K562 (cell line): ENCODE results near the gene APOM. TPM values are rescaled to one million over a fixed set of nuclear protein-coding genes. Genes with fewer than 3 reads are reported as not detected.

Source experiments
- ATF7 ChIP-seq: fragments of 450-650 bp; IDR thresholded peaks from 2 replicates; pipeline ENCODE4 v1.7.1; 2014; ENCODE audit warnings: mild to moderate bottlenecking, moderate library complexity
- CC2D1A ChIP-seq: fragments of 450-650 bp; IDR thresholded peaks from 2 replicates; pipeline ENCODE4 v1.6.1; 2017; ENCODE audit warnings: mild to moderate bottlenecking
- EHMT2 ChIP-seq: fragments of 450-650 bp; IDR thresholded peaks from 2 replicates; pipeline ENCODE4 v1.6.1; 2018; ENCODE audit warnings: antibody characterized with exemption
- ELF4 ChIP-seq: fragments of 450-650 bp; formaldehyde crosslinking; IDR thresholded peaks from 2 replicates; pipeline ENCODE4 v1.4.0; 2022; ENCODE audit warnings: missing genetic modification characterization
- ETS2 ChIP-seq: IDR thresholded peaks from 2 replicates; pipeline ENCODE4 v1.6.1; 2016; ENCODE audit warnings: borderline replicate concordance, missing genetic modification characterization, mild to moderate bottlenecking, moderate library complexity, missing compliant biosample characterization; ENCODE audit not compliant: poor library complexity, severe bottlenecking
- ETV1 ChIP-seq: fragments of 450-650 bp; conservative IDR thresholded peaks from 2 replicates; pipeline ENCODE4 v1.6.1; 2016; ENCODE audit warnings: missing genetic modification characterization, control low read depth, low read depth, missing compliant biosample characterization
- GABPB1 ChIP-seq: sonication (generic); formaldehyde crosslinking; IDR thresholded peaks from 2 replicates; pipeline ENCODE4 v1.8.0; 2022; ENCODE audit warnings: mild to moderate bottlenecking, missing genetic modification reagents
- HSF4 ChIP-seq: fragments of 250-450 bp; sonication (Bioruptor Pico); IDR thresholded peaks from 2 replicates; pipeline ENCODE4 v2.1.2; 2022; ENCODE audit warnings: mild to moderate bottlenecking, moderate library complexity, borderline replicate concordance
- KLF13 ChIP-seq: fragments of 450-650 bp; IDR thresholded peaks from 2 replicates; pipeline ENCODE4 v1.6.1; 2016; ENCODE audit warnings: missing genetic modification characterization, low read depth, mild to moderate bottlenecking, missing compliant biosample characterization, moderate library complexity, borderline replicate concordance
- PHF20 ChIP-seq: fragments of 450-650 bp; IDR thresholded peaks from 2 replicates; pipeline ENCODE4 v1.6.1; 2018; ENCODE audit not compliant: partially characterized antibody
- PPARD ChIP-seq: fragments of 250-450 bp; sonication (Bioruptor Pico); IDR thresholded peaks from 2 replicates; pipeline ENCODE4 v1.8.0; 2022; ENCODE audit warnings: inconsistent platforms, mild to moderate bottlenecking, moderate library complexity
- RAD21 ChIP-seq, 2 experiments: fragments of 250-450 bp in 1 of 2; fragments of 450-650 bp in 1 of 2; sonication (Bioruptor Pico) in 1 of 2; formaldehyde crosslinking in 1 of 2; IDR thresholded peaks in 1 of 2; conservative IDR thresholded peaks in 1 of 2; 2 replicates each; pipeline versions ENCODE4 v1.4.0 to v1.8.0; 2020 to 2022; ENCODE audit warnings: mild to moderate bottlenecking in 2 of 2, moderate library complexity in 1 of 2
- RBM15 ChIP-seq: fragments of 200-400 bp; formaldehyde crosslinking; IDR thresholded peaks from 2 replicates; pipeline ENCODE4 v1.6.1; 2018; ENCODE audit warnings: mild to moderate bottlenecking, low read length, moderate library complexity; ENCODE audit not compliant: insufficient read depth
- SMAD3 ChIP-seq: fragments of 450-650 bp; formaldehyde crosslinking; conservative IDR thresholded peaks from 2 replicates; pipeline ENCODE4 v1.4.0; 2020; ENCODE audit warnings: mild to moderate bottlenecking
- TBP ChIP-seq: optimal IDR thresholded peaks from 2 replicates; pipeline ENCODE3; 2011; ENCODE audit warnings: low read depth, low read length, improper control_type of control experiment
- TGIF2 ChIP-seq: sonication (generic); formaldehyde crosslinking; IDR thresholded peaks from 2 replicates; pipeline ENCODE4 v1.8.1; 2022; ENCODE audit warnings: mild to moderate bottlenecking, missing genetic modification reagents, moderate library complexity
- XRCC5 ChIP-seq: fragments of 200-400 bp; formaldehyde crosslinking; IDR thresholded peaks from 2 replicates; pipeline ENCODE4 v1.6.1; 2017; ENCODE audit warnings: low read depth, mild to moderate bottlenecking, low read length
- ZBED1 ChIP-seq: IDR thresholded peaks from 2 replicates; pipeline ENCODE4 v1.6.1; 2014
- ZBTB34 ChIP-seq: fragments of 250-450 bp; sonication (Bioruptor Pico); IDR thresholded peaks from 2 replicates; pipeline ENCODE4 v1.8.0; 2021; ENCODE audit warnings: mild to moderate bottlenecking, moderate library complexity
- ZNF133 ChIP-seq: fragments of 250-450 bp; sonication (Bioruptor Pico); IDR thresholded peaks from 2 replicates; pipeline ENCODE4 v1.4.0; 2020; ENCODE audit warnings: mild to moderate bottlenecking
- ZNF707 ChIP-seq: fragments of 250-450 bp; sonication (Bioruptor Pico); conservative IDR thresholded peaks from 2 replicates; pipeline ENCODE4 v1.8.0; 2022; ENCODE audit warnings: inconsistent platforms, mild to moderate bottlenecking, moderate library complexity
- polyA plus RNA-seq, 8 experiments: library from polyadenylated mRNA; depleted of rRNA in 4 of 8; stranded (reverse) in 5 of 8; unstranded in 3 of 8; fragments of >200 nt; fragmentation: Nextera tagmentation in 2 of 8; fragmentation: Illumina TruSeq in 1 of 8; extraction: Ambion mirVana in 2 of 8; extraction: Trizol in 1 of 8; gene quantifications; 2 replicates each; pipeline versions ENCODE4 v1.2.1 to v1.2.3, GENCODE V29; 2011 to 2014; ENCODE audit warnings: inconsistent platforms in 1 of 8, missing spikeins in 1 of 8
- total RNA-seq, 7 experiments: library from RNA; depleted of rRNA in 6 of 7; stranded (reverse); fragments of >200 nt in 6 of 7; fragmentation: Illumina TruSeq in 2 of 7; extraction: Trizol in 2 of 7; gene quantifications; 2 replicates each; pipeline versions ENCODE4 v1.2.1 to v1.2.3, GENCODE V29; 2011 to 2021; ENCODE audit warnings: low replicate concordance in 1 of 7
- TF ChIP-seq, protein P1 (sequence below): sonication (generic); formaldehyde crosslinking; IDR thresholded peaks from 2 replicates; pipeline ENCODE4 v1.8.0; 2022; ENCODE audit warnings: missing genetic modification reagents, mild to moderate bottlenecking, borderline replicate concordance
- TF ChIP-seq, protein P2 (sequence below): sonication (generic); formaldehyde crosslinking; IDR thresholded peaks from 2 replicates; pipeline ENCODE4 v1.8.0; 2022; ENCODE audit warnings: missing genetic modification reagents, mild to moderate bottlenecking, borderline replicate concordance

APOM gene
- total and polyA plus RNA-seq, 9 of the 15 experiments (the other 6 are each of a cell fraction or from before 2014, with no cell fraction given), result 5.7 to 24.3 (median 10.4) TPM

GRCh38 chr6:31664790-31665500, 9.3 kb downstream of the APOM start, which contains the start of gene GPANK1 (continued):
- TF ChIP-seq ATF7 (peak; percentile 87), ETV1 (tag) (peak; percentile 70), ZBED1 (no peak; the same call in 1 of the 2 replicates), ZNF707 (CRISPR knock-in tag) (peak; percentile 38; the same call in 1 of the 2 replicates), CC2D1A (0 out of 2 replicates have a peak, but pooled peaks have one; percentile 37), ZNF133 (CRISPR knock-in tag) (0 out of 2 replicates have a peak, but pooled peaks have one; percentile 44), RBM15 (no peak), XRCC5 (peak; percentile 89; the same call in 1 of the 2 replicates), GABPB1 (CRISPR knock-in tag) (peak; percentile 47; the same call in 1 of the 2 replicates), TGIF2 (CRISPR knock-in tag) (no peak; the same call in 1 of the 2 replicates), PHF20 (no peak), TBP (peak; percentile 93), ZBTB34 (CRISPR knock-in tag) (no peak), ETS2 (tag) (peak; percentile 21), KLF13 (tag) (0 out of 2 replicates have a peak, but pooled peaks have one; percentile 52), RAD21 (CRISPR knock-in tag; conservative IDR thresholded peaks at IDR 0.05 in 1 of 2, IDR thresholded peaks at IDR 0.05 in 1 of 2) (0 out of 4 replicates have a peak, but pooled peaks of 1 of the 2 experiments have one; percentile 4), HSF4 (CRISPR knock-in tag) (0 out of 2 replicates have a peak, but pooled peaks have one; percentile 33), EHMT2 (peak; percentile 9; the same call in 1 of the 2 replicates), SMAD3 (CRISPR knock-in tag) (peak; percentile 89), ELF4 (CRISPR knock-in tag) (peak; percentile 72; the same call in 1 of the 2 replicates), PPARD (no peak)
- TF ChIP-seq, protein P1, sequence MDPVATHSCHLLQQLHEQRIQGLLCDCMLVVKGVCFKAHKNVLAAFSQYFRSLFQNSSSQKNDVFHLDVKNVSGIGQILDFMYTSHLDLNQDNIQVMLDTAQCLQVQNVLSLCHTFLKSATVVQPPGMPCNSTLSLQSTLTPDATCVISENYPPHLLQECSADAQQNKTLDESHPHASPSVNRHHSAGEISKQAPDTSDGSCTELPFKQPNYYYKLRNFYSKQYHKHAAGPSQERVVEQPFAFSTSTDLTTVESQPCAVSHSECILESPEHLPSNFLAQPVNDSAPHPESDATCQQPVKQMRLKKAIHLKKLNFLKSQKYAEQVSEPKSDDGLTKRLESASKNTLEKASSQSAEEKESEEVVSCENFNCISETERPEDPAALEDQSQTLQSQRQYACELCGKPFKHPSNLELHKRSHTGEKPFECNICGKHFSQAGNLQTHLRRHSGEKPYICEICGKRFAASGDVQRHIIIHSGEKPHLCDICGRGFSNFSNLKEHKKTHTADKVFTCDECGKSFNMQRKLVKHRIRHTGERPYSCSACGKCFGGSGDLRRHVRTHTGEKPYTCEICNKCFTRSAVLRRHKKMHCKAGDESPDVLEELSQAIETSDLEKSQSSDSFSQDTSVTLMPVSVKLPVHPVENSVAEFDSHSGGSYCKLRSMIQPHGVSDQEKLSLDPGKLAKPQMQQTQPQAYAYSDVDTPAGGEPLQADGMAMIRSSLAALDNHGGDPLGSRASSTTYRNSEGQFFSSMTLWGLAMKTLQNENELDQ (CRISPR knock-in tag), result peak; percentile 96
- TF ChIP-seq, protein P2, sequence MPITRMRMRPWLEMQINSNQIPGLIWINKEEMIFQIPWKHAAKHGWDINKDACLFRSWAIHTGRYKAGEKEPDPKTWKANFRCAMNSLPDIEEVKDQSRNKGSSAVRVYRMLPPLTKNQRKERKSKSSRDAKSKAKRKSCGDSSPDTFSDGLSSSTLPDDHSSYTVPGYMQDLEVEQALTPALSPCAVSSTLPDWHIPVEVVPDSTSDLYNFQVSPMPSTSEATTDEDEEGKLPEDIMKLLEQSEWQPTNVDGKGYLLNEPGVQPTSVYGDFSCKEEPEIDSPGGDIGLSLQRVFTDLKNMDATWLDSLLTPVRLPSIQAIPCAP (CRISPR knock-in tag), result no peak; the same call in 1 of the 2 replicates
